HG03571 (cell line): ENCODE data around the gene SEC31A.
"Not testable (repeated sequence)": the region's sequence is repeated elsewhere in the genome, so short reads cannot be mapped to it uniquely, and the experiment has no call there.

ENCODE experiments used
- ATAC-seq: cut with Tn5 transposase; IDR thresholded peaks from one replicate; pipeline ENCODE4 v1.9.1; 2021; ENCODE audit not compliant: unreplicated experiment

SEC31A gene

DNA sequence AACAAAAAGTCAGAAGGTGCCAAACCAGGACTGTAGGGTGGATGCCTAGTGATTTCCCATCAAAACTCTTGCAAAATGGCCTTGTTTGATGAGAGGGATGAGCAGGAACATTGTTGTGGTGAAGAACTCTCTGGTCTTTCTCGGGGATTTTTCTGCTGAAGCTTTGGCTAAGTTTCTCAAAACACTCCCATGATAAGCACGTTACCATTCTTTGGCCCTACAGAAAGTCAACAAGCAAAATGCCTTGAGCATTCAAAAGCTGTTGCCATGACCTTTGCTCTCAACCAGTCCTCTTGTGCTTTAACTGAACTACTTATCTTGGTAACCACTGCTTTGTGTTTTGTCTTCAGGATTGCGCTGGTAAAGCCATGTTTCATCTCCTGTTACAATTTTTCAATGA, 3.0 kb upstream of the SEC31A start:
- no peak for ATAC-seq

DNA sequence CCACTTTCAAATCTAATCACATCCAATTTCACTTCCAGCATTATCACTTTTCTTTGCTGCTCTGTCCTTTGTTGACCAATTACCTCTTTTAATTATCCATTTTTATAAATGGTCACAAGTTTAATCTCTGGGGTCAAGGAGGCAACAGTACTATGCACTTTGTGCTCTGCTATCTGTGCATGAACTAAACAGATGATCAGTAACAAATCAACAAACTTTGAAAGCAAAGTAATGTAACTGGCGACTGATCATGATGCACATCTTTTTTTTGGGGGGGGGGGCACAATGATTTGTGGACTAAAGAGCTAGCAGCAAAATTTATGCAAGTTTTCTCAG, 1.5 kb upstream of the SEC31A start:
- ATAC-seq, result no peak

DNA sequence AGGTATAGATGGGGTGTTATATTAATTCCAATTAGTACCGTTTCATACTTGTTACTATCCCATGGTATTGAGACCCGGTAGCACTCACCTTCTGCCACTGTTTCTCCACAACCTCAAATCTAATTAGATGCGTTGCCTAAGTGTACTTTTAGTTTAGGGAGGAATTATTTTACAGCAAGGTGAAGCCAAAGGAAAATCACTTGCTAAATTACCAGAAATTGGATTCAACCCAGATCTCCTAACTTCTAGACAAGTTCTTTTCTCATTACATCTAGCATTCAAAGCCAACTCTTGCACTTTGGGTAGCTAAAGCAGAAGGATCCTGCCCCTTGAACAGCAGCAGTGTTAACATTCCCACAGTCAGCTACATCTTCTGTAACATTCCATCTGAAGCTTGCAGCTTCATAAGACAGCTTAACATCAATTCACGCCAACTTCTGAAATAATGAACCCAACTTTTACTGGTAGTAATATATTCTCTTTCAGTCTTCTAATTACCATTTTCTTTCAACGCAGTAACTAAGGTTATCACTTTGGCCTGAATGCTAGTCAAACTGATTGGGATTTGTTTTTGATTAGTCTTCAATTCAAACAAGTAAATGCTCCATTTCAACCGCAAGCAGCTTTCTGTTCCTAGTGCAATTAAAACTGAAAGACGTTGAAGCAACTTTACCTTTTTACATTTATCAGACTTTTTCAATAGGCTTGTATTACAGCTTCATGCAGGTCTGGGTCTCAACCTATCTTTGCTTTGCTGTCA, 934 bp upstream of the SEC31A start:
- ATAC-seq, result no peak

DNA sequence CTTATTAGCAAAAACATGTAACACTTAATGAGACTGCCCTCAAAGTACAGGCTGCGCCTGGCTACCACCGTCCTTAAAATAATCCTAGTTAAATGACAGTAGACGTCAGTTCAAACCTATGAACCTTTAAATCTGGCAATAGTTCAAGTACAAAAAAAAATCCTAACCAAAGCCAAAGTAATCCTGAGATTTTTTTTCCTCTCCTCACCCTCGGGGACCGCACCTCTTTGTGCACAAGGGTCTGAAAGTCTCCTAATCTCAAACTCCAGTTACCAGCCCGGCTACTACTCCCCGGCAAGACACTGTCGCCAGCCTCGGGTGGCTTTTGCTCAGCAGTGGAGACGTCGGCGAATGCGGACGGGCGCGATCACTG, 439 bp downstream of the SEC31A start:
- no peak for ATAC-seq

DNA sequence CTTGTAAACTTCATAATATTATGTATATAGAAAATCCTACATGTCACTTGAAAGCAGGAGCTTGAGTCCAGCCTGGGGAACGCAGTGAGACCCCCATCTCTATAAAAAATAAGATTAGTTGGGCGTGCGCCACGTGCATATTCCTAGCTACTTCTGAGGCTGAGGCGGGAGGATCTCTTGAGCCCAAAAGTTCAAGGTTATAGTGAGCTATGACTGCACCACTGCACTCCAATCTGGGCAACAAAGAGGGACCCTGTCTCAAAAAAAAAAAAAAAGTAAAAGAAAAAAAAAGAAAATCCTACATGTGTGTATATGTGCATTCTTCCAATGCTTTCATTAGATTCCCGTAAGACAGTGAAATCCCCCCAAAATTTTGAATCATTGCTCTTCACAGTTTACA, 1.7 kb downstream of the SEC31A start:
- no peak for ATAC-seq

DNA sequence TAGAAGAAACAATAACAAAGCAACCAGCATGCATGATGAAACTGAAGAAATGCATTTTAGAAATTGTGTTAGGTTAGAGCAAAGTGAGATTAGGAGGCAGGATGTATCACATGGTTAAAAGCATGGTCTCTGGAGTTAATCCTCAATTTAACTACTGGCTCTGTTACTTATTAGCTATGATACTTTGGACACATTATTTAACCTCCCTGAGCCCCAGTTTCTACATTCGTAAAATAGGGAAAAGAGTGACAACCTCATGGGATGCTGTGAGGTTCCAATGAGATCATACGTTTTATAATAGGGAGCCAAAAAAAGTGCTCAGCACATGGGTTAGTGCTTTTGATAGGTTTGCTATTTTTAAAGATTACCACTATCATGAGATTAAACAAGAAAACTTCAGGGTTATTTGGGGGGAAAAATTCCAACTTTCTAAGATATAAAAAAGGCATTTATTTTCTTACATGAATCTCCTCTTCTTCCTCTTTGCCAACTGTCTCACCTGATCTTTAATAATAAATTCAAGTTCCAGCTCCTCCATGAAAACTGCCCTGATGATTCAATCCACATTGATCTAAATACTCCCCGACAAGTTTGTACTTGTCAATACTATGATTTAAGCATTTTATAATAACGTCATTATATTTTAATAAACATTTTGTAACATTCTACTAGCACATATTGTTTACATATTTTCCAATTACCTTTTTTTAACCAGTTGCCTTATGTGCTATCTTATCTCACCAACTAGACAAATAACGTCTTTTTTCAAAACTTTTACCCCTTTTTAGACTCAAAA, 4.6 kb downstream of the SEC31A start:
- ATAC-seq, result no peak

DNA sequence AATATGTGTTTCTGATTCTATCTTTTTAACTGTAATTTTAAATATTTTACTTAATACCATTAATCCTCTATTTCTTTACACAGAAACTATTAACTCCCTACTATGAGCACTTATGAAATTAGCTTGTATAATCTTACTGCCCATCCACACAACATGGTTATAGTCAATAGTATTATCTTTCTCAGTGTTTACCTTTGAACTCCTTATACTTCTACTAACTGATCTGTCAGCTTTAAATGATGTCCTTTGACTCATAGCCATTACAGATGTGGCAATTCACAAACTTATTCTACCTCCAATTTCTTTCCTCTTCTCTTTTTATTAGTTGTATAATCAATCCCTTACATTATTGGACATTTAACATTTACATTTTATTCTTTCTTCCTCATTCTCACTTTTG, 5.5 kb downstream of the SEC31A start:
- ATAC-seq, result no peak

DNA sequence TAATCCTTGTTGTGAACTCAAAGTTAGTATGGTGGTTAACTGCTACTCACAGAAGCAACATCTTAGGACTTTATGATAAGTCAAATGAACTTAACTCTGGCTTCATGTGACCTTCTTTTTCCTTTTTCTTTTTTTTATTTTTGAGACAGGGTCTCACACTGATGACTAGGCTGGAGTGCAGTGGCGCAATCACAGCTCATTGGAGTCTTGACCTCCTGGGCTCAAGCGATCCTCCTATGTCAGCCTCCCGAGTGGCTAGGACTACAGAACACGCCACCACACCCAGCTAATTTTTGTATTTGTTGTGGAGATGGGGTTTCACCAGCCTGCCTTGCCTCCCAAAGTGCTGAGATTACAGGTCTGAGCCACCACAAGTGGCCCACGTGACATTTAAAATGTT, 22.4 kb downstream of the SEC31A start:
- ATAC-seq, result no peak

DNA sequence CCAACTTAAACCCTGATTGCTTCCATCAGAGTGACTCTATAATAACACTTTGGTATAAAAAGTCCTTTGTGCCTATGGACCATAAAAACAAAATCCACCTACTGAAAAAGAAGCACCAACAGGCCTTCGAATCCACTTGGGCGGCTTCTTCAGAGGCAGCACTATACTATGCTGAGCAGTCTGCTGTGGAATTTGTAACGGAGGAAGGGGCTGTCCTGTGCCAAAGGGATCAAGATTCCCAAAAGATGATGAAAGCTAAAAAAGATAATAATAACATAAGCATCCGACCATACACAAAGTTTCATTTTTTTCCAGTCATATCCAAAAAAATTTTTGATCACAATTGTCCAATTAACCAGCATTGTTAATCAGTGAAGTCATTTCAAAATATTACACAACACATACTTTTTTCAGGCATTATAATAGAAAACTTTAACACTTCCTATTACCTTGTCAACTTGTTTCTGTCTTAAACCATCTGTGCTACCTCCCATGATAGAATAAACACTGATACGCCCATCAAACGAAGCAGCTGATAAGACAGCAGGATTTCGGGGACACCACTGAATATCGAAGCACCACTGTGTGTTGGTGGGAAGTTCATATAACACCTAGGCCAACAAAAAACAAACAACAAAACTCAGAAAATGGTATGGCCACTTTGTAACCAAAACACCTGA, 24.1 kb downstream of the SEC31A start:
- no peak for ATAC-seq

DNA sequence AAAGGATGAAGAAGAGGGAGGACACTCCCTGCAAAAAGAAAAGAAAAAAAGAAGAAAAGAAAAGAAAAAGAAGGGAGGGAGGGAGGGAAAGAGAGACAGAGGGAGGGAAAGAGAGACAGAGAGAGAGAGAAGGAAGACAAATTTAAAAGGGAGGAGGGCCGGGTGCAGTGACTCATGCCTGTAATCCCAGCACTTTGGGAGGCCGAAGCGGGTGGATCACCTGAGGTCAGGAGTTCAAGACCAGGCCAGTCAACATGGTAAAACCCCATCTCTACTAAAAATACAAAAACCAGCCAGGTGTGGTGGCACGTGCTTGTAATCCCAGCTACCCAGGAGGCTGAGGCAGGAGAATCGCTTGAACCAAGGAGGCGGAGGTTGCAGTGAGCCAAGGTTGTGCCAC, 24.9 kb downstream of the SEC31A start:
- not testable (repeated sequence) for ATAC-seq

DNA sequence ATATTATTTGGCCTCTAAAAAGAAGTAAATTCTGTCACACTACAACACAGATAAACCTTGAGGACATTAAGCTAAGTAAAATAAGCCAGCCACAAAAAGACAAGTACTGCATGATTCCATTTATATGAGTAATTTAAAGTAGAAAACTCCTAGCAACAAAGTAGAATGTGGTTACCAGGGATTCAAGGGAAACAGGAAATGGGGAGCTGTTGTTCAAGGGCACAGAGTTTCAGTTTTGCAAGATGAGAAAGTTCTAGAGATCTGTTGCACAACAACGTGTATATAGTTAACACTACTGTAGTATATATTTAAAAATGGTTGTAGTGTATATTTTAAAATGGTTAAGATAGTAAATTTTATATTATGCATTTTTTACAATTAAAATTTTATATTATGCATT, 25.4 kb downstream of the SEC31A start:
- no peak for ATAC-seq

DNA sequence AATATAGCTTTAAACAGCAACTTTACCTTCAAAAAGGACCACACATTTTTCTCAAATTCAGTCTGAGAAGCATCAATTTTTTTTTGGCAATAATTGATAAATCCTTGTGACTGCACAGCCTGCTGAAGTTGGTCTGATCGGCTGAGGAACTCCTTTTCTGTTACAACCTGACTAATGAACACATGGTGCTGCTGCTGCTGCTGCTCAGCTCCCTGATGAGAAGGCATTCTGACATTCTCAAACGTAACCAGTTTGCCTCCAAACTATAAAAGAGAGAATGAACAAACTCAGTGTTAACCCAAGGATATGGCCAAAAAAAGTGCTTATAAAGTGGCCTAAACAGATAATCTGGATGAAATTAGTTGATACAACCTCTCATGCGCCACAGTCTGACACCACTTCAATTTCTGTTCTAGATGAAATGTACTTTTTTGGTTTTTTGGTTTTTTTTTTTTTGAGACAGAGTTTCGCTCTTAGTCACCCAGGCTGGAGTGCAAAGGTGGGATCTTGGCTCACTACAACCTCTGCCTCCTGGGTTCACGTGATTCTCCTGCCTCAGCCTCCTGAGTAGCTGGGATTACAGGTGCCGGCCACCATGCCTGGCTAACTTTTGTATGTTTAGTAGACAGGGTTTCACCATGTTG, 26.5 kb downstream of the SEC31A start:
- no peak for ATAC-seq

DNA sequence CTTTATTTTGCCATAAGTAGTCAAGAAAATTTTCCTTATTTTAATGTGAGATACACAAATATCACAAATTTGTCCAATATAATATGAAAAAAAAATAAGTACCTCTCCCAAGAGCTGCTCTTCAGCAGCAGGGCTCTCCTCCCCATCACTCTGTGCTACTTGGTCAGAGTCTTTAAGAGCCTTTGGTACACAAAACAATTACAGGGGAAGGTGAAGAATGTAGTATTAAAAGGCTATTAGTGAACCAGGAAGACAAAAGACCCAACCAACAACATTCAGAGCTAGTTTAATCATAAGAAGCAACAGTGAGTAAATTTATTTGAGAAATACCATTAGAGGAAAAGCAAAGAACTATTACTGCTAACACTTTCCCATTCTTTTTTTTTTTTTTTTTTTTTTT, 29.4 kb downstream of the SEC31A start:
- no peak for ATAC-seq

DNA sequence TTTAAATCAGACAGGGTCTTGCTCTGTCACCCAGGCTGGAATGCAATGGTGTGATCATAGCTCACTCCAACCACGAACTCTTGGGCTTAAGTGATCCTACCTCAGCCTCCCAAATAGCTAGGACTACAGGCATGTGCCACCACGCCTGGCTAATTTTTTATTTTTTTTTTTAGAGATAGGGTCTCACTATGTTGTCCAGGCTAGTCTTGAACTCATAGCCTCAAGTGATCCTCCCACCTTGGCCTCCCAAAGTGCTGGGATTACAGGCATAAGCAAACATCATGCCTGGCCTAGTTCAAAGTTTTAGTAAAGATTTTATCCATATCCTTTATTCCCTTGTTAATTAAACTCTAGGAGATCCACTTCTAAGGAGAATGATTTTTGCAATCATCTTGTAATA, 30.5 kb downstream of the SEC31A start:
- not testable (repeated sequence) for ATAC-seq

DNA sequence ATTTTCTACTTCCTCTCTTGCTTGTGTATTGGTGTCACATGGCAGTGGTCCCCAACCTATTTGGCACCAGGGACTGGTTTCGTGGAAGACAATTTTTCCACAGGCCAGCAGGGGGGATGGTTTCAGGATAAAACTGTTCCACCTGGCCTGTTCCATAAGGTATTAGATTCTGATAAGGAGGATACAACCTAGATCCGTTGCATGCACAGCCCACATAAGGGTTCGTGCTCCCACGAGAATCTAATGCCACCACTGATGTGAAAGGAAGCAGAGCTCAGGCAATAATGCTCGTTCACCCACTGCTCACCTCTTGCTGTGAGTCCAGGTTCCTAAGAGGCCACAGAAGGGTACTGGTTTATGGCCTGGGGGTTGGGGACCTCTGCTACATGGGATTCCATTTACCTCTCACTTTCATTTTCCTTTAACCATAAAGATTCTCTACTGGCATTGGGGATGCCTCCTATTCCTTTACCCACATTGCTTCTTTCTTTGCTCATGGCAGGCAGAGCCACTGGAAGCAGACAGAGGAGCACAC, 38.1 kb downstream of the SEC31A start:
- ATAC-seq, result no peak

DNA sequence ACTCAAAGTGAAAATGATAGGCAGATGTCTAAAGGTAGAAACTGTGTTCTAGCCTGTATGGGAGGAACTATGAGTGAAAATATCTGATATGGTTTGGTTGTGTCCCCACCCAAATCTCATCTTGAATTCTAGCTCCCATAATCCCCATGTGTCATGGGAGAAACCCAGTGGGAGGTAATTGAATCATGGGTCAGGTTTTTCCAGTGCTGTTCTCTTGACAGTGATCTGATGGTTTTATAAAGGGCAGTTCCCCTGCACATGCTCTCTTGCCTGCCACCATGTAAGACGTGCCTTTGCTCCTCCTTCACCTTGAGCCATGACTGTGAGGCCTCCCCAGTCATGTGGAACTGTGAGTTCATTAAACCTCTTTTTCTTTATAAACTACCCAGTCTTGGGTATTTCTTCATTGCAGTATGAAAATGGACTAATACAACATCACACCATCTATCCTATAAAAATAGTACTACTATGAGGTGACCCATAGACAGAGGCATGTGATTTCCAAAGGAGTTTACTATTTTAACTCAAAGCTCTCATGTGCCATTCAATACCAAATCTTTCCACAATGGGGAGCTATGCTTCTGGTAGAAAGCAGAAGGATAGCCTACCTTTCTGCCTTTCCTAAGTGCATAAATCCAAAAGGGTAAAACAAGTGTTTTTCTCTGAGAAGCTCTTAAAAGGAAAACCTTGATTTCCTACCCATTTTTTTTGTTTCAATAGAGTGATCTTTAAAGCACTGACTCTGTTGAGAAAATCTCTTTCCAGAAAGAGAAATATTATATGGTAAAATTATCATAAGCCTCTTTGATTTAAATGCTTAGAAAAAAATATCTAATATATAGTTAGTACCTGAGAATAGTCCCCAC, 38.8 kb downstream of the SEC31A start:
- no peak for ATAC-seq

DNA sequence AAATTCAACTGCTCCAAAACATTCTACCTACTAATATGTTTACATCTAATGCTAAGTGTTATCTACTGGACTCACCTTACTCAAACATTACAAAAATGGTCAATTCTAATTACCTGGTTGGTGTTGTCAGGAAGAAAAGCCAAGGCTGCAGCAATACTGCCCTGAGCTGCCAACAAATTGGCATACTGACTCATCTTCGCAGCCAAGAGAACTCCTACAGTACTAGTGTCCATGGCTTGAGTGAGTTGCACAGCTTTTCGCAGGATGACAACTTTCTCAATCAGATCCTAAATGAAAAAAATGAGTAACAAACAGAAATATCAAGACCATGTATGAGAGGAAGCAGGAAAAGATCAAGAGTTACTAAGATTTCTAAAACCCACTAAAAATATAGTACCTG, 39.6 kb downstream of the SEC31A start:
- no peak for ATAC-seq

DNA sequence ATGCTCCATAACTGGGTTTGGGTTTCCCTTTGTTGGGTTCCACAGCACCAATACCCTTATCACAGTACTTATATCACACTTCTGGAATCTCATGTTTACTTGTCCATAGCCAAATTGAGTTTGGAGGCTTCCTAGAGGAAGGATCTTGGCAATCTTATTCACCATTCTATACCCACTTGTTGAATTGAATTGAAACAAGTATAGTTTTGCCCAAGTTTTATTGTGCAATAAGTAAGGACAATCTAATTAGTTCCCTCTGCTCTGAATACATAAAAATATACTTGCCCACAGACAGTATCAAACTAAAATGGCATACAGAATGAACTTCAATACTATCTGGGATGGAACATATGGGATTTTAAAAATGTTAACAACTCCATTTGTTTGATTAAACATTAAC, 40.3 kb downstream of the SEC31A start:
- no peak for ATAC-seq

DNA sequence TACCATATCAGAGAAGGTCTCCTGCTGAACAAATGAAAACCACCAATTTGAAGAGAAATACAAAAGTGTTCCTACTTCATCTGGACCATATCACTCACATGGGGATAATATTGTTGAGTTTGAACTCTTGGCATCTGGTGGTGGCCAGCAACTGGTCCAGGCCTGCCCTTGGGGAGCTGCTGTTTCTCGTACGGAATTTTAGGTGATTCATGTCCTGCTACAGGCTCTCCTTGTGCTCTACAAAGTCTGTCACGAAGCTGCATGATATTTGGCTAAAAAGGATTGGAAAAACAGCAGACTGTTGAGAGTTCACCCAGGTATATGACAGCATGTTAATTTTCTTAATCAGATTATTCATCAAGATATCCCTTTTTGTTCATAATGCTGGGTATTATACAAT, 42.2 kb downstream of the SEC31A start:
- no peak for ATAC-seq

DNA sequence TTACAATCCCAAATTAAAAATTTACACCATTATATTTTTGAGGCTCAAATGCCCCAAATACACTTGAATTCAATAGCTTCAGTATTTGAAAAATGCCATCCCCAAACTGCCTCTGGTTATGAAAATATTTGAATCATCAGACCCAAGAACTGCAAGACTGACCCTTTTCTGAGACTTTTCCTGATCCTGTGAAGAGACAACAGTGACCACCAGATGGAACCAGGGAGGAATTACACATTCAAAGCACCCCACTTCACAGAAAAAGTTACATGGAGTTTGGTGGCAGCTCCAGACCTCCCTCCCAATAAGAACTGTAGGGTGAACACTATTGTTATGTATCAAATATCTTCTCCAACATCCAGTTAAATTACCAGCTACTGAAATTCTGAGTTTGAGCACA, 48.4 kb downstream of the SEC31A start:
- no peak for ATAC-seq

DNA sequence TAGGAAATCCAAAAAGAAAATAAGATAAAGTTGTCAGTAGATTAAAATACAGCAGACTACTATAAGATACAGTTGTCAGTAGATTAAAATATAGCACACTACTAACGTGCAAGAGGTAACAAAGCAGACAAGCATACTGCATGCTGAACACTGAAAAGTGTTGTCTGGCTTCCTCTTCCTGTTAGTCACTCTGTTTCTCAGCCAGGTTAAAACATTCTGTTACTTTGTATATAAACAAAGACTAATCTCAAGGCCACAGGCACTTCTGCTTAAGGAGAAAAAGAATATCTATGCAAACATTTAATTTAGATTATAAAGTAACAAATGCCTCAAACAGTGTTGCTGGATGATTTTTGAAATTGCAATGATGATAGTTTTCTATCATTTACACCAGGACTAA, 51.3 kb downstream of the SEC31A start:
- no peak for ATAC-seq
